Adrenal gland (tissue), 5 donors: Measurements from ENCODE around the gene TBX15.

Experiments used
- POLR2A ChIP-seq, 2 donors: fragments of 450-650 bp; IDR thresholded peaks; one replicate each; pipeline ENCODE4 v1.6.1; 2017; ENCODE audit warnings: antibody characterized with exemption in 2 of 2, mild to moderate bottlenecking in 2 of 2, moderate library complexity in 1 of 2
- TF ChIP-seq, protein P1 (sequence below), 6 experiments: fragments of 450-650 bp in 4 of 6; fragments of 200-600 bp in 2 of 6; sonication (generic) in 1 of 6; IDR thresholded peaks; 1 replicate in 5 of 6; 2 replicates in 1 of 6; pipeline versions ENCODE4 v1.5.1 to v1.8.0; 2016 to 2021; ENCODE audit warnings: antibody characterized with exemption in 6 of 6, mild to moderate bottlenecking in 2 of 6, moderate library complexity in 1 of 6
- donor health status: DM: no; HTN: no; CAD: no.

DNA sequence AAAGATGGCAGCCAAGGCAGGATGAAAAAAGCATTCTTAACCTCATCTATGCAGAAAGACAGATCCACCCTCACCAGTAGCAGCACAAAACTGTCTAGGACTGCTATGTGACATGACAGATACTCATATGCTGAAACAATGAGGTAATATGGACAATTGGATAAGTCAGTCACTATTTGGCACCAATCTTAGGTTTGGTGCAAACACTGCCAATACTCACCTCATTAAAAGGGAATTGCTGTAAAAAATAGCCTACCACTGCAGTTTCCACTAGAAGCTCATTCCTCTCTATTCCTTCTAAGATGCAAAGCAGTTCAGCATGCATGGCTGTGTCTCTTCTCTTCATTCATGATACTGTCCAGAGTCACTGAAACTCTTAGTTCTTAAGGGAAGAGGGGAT lies 91.7 kb downstream of the TBX15 start:
- TF ChIP-seq, protein P1, sequence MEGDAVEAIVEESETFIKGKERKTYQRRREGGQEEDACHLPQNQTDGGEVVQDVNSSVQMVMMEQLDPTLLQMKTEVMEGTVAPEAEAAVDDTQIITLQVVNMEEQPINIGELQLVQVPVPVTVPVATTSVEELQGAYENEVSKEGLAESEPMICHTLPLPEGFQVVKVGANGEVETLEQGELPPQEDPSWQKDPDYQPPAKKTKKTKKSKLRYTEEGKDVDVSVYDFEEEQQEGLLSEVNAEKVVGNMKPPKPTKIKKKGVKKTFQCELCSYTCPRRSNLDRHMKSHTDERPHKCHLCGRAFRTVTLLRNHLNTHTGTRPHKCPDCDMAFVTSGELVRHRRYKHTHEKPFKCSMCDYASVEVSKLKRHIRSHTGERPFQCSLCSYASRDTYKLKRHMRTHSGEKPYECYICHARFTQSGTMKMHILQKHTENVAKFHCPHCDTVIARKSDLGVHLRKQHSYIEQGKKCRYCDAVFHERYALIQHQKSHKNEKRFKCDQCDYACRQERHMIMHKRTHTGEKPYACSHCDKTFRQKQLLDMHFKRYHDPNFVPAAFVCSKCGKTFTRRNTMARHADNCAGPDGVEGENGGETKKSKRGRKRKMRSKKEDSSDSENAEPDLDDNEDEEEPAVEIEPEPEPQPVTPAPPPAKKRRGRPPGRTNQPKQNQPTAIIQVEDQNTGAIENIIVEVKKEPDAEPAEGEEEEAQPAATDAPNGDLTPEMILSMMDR (IDR thresholded peaks at IDR 0.05): no peak
- TF ChIP-seq POLR2A (IDR thresholded peaks at IDR 0.05): no peak
